Measurements from ENCODE around the gene EDDM13.
"Not testable (repeated sequence)": the region's sequence is repeated elsewhere in the genome, so short reads cannot be mapped to it uniquely, and the experiment has no call there.

Gene EDDM13

DNA sequence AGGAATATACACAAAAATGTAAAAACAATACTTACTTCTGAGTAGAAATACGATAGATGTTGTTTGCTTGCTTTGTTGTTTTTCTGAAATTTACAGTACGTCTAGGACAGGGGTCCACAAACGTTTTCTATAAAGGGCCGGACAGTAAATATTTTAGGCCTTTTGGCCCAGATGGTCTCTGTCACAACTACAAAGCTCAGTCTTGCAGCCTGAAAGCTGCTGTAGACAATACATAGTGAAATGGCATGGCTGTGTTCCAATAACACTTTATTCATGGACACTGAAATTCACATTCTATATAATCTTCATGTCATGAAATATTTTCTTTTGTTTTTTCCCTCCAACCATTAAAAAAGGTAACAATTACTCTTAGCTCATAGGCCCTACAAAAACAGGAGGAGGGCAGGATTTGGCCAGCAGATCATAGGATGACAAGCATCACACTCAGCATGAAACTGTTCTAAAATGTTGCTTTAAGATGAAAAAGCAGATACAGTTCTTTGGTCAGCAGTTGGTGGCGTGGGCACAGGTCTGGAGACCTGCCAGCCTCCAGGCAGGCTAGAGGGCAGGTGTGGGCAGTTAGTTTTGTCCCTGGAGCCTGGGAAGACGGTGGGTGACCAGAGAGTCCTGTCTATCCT is at the start of gene EDDM13:
EDDM13 (plus strand) TSS at position 588 of the 638 bp plus-strand sequence. CDS start 87 bp downstream, outside the sequence.
- DNase-seq, result no peak

- DNase-seq, result no peak
These were observed 49.6 kb upstream of the EDDM13 start for GRCh38 chr19:56222901-56223300.

- DNase-seq, result no peak
These were observed 49.1 kb upstream of the EDDM13 start for GRCh38 chr19:56223481-56223880.

GRCh38 chr19:56245121-56245740 is 27.3 kb upstream of the EDDM13 start:
- DNase-seq, result no peak

GRCh38 chr19:56245764-56246163 is 26.8 kb upstream of the EDDM13 start:
- DNase-seq, result not testable (repeated sequence)

DNA sequence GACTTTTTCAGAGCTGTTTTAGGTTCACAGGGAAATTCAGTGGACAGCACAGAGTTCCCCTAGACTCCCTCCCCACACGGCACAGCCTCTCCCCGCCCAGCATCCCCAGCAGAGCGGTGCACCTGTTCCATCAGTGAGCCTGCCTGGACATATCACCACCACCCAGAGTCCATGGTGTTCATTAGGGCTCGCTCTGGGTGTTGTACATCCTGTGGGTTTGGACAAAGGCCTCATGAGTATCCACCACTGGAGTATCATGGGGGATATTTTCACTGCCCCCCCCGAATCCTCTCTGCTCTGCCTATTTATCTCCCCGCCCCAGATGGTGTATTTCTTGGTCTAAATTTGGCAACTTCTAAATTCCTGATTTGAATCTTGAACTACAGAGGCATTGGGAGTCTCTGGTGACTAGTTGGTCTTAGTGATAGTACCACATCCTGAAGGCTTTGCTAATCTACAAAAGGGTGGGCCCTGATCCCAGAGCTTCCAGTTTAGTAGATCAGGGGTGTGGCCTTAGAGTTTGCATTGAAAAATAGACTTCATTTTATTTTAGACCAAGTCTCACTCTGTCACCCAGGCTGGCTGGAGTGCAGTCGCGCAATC is 23.7 kb upstream of the EDDM13 start:
- not testable (repeated sequence) for DNase-seq

DNA sequence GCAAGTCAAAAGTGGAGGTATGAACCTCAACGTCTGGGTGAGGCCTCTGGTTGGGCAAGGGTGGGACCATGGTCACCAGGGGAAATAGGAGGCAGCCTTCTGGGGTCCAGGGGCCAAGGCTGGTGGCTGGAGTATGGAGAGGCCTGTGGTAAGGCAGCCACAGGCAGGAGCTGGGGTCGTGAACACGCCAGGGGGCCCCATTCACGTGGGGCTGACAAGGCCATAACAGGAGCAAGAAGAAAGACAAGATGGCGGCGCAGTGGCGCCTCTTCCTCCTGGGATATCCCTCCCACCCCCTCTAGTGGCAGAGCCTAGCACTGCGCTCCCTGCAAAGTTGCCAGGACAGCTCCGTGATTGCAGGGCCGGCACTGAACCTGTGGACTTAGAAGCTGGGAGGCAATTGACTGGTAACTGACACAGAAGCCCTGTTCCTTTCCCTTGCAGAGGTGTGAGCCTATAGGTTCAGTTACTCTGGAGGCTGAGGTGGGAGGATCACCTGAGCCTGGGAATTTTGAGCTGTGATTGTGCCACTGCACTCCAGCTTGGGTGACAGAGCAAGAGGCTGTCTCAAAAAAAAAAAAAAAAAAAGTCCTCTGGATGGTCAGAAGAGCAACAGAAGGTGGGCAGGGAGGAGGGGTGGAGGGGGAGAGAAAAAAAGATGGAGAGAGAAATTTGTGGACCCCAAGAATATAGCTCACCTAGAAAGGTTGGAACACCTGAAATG is 19.7 kb upstream of the EDDM13 start:
- peak; percentile 88 for DNase-seq

DNA sequence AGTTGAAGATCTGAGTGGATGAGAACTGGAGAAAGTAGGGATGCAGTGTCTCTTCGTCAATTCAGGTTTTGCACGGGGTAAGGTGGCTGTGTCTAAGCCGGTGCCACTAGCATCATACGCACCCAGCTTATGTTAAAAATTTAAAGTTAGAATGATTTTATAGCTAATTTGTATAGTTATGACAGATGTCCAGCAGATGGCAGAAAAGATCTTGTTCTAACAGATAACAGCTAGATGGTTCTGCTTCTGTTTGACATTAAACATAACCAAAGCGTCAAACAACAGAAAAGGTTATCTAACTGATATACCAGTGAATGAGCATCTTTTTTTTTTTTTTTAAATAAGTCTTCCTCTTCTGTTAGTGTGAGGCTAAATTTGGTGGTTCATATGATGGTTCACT is 18.8 kb upstream of the EDDM13 start:
- DNase-seq, result no peak

DNA sequence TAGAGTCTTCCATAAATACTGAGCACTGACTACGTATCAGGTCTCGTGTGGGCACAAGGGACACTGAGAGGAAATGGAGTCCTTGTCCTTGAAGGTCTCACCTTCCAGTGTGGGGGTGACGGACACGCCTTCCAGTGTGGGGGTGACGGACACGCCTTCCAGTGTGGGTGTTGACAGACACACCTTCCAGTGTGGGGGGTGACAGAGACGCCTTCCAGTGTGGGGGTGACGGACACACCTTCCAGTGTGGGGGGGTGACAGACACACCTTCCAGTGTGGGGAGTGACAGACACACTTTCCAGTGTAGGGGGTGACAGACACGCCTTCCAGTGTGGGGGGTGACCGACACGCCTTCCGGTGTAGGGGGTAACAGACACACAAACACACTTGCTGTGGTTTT is 14.3 kb upstream of the EDDM13 start:
- no peak for DNase-seq

DNA sequence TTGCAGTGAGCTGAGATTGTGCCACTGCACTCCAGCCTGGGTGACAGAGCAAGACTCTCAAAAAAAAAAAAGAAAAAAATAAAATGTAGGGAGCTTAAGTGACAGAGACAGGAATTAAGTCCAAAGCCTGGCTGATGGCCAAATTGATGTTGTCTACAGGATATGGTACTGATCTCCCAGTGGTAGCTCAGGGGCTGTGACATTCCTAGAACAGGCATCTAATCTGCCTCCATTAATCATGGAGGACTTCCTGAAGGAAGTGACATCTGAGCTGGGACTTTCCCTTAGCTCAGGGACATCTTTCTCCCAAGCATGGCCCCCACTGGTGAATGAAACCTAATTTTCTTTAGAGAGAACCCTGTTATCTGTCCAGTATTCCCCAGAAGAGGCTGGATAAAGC is 11.4 kb upstream of the EDDM13 start:
- DNase-seq, result no peak

GRCh38 chr19:56261932-56262331 is 10.6 kb upstream of the EDDM13 start:
- DNase-seq, result not testable (repeated sequence)

DNA sequence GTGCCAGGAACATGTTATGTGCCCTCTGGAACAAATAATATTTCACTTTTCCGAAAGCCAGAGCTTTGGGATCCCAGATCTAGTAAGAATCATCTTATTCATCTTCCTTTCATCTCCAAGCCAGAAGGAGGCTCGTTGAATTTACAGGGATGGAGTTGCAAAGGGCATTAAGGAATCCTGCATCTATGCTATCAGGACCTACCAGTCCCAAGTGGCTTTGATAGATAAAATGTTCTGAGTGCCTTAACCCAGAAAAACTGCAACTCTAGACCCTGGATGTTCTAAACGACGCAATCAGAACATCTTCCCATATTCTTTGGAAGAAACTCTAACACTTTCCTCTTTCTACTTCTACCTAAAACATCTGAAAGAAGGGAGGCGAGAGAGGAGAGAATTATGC is 9.2 kb upstream of the EDDM13 start:
- DNase-seq, result no peak

DNA sequence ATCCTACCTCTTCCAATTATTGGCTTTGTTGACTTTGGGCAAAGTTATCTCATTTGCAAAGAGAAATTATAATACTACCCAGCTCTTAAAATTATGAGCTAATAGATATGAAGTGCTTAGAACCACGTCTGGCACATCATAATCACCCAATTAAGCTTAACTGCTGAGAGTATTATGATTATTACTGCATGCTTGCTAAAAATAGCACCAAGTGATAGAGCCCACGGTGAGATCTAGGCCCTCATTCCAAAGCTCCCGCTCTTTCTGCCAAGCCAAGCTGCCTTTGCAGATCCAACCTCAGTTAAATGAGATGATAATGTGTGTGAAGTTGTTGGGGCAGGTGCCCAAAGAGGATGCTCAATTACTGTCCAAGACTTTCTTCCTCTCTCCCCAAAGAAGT is 6.5 kb upstream of the EDDM13 start:
- DNase-seq, result no peak

DNA sequence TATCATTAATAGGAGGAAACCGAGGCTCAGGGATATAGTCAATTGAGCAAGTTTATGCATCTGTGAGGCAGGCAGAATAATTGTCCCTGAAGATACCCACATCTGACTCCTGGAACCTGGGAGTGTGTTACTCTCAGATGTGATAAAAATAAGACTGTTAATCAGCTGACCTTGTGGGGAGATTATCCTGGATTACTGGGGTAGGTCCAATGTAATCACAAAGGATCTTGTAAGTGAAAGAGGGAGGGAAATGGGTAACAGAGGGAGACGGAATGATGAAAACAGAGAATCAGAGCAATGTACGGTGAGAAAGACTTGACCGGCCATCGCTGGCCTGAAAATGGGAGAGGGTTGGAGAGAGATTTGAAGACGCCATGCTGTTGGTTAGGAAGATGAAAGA is 3.2 kb upstream of the EDDM13 start:
- DNase-seq, result no peak

DNA sequence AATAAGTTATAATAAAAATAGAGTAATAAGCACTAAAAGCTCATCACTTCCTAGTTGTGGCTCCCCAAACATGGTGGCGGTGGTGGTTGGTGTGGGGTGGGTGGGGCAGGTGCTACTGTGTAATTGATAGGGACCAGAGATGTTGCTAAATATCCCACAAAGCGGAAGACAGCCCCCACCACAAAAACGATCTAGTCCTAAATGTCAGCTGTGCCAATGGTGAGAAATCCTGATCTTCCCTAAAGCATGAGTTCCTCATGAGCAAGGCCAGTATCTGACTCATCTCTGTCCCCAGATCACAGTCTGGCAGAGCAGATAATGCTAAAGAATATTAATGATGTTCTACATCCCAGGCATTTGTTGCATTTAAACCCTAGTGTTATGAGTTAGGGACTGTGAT is 1.9 kb upstream of the EDDM13 start:
- DNase-seq, result no peak

DNA sequence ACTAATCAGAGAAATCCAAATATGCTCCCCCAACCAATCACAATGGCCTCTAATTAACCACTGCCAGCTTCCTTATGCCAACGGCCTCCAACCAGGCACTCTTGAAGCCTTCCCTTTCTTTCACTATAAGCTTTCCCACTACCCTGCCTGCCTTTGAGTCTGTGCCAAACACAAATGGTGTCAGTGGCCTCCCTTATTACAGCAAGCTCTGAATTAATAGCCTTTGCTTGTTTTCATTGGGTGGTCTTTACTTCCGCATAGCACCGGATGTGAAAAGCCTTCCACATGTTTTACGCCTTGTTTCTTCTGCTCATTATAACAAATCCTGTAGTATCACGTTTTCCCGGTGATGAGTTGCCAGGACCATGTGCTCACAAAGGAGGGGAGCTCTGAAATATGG is 1.4 kb upstream of the EDDM13 start:
- DNase-seq, result no peak

- DNase-seq, result no peak
These were observed 1.1 kb downstream of the EDDM13 start for GRCh38 chr19:56273563-56274117.

- DNase-seq, result no peak
These were observed 10.3 kb downstream of the EDDM13 start for GRCh38 chr19:56282809-56283208.

GRCh38 chr19:56284746-56285145 is 12.2 kb downstream of the EDDM13 start:
- no peak for DNase-seq

DNA sequence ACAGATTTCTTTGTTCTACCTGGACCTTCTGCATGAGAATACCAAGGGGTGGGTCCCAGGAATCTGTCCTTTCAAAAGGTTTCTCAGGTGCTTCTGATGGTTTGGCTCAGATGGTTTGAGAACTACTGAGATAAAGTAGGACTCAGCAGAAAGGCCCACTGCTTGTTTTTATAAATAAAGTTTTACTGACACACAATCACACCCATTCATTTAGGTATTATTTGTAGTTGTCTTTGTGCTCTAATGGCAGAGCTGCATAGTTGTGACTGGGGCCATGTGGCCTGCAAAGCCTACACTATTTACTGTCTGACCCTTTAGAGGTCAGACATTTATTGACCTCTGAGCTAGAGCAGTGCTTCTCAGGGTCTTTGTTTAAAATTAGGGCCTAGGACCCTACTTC is 17.6 kb downstream of the EDDM13 start:
- DNase-seq, result no peak

DNA sequence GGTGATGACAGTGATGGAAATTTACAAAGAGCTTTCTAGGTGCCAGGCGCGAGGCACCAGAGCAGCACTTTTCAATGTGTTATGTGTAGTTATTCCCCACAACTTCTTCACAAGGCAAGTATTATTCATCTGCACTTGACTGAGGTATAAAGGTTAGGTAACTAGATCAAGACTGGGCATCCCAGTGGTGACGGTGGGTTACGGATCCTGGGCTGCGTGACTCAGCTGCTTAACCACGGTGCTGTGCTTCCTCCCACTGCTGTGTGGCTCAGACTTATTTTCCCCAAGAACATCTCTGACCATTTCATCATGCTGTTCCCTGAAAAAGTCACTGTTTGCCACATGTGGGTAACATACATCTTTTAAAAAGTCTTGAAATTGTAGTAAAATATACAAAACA is 19.3 kb downstream of the EDDM13 start:
- no peak for DNase-seq

DNA sequence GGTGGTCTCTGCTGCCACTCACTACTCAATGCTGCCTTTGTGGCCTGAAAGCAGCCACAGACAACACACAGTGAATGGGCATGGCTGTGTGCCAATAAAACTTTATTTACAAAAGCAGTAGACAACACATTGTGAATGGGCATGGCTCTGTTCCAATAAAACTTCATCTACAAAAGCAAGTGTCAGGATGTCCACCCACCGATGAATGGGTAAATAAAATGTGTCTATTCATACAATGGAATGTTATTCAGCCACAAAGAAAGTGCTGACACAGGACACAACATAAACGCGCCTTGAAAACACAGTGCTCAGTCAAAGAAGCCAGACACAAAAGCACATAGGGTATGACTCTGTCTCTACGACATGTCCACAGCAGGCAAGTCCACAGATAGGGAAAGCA is 22.0 kb downstream of the EDDM13 start:
- DNase-seq, result peak; percentile 11

Measured in activated CD8-positive, alpha-beta memory T cell treated with anti-CD3 and anti-CD28 coated beads for 24 hours (primary cell).